ENCODE measurements around the gene CACUL1. TPM values are rescaled to one million over a fixed set of nuclear protein-coding genes. Genes with fewer than 3 reads are reported as not detected.
"Not testable (repeated sequence)": the region's sequence is repeated elsewhere in the genome, so short reads cannot be mapped to it uniquely, and the experiment has no call there.

The CACUL1 gene
- total RNA-seq, 4 donors from 2014 or later: 13.1 to 29.1 (median 23.2) TPM

DNA sequence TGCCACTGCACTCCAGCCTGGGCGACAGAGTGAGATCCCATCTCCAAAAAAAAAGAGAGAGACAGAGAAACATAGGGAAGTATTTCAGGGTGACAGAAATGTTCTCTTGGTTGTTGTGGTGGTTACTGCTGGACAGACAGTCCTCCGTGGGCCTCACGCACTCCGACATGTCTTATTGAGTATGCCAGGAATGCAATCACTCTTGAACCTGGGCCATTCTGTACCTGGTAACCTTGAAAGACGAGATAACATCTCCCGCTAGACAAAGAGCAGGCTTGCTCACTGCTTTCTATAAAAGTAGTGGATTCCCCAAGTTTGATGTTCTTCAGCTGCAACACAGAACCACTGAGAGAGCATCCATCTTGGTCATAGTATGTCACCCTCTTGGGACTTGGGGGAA is 6.7 kb downstream of the CACUL1 start:
- no peaks in the 10 kb centered on the region for H3K36me3 ChIP-seq
- H3K4me3 ChIP-seq: no peak overlapping the region
- no peaks in the 10 kb centered on the region for H3K9me3 ChIP-seq
- H3K27me3 ChIP-seq: no peaks in the 10 kb centered on the region
- 87% methylated on average over 6 of the region's 6 CpGs; no CpG with 5 or more reads in 1 of the 2 donors for WGBS, 2 donors (ENCODE audit: low coverage in 1 of 2)
- H3K27ac ChIP-seq: no peak overlapping the region
- TF ChIP-seq POLR2AphosphoS5 (IDR thresholded peaks at IDR 0.05) (no peak), POLR2A (IDR thresholded peaks at IDR 0.05) (no peak), EP300 (IDR thresholded peaks at IDR 0.05; ENCODE audit: low read depth) (no peak)
- TF ChIP-seq, protein P1, sequence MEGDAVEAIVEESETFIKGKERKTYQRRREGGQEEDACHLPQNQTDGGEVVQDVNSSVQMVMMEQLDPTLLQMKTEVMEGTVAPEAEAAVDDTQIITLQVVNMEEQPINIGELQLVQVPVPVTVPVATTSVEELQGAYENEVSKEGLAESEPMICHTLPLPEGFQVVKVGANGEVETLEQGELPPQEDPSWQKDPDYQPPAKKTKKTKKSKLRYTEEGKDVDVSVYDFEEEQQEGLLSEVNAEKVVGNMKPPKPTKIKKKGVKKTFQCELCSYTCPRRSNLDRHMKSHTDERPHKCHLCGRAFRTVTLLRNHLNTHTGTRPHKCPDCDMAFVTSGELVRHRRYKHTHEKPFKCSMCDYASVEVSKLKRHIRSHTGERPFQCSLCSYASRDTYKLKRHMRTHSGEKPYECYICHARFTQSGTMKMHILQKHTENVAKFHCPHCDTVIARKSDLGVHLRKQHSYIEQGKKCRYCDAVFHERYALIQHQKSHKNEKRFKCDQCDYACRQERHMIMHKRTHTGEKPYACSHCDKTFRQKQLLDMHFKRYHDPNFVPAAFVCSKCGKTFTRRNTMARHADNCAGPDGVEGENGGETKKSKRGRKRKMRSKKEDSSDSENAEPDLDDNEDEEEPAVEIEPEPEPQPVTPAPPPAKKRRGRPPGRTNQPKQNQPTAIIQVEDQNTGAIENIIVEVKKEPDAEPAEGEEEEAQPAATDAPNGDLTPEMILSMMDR (IDR thresholded peaks at IDR 0.05): no peak
- in situ Hi-C loops (cut with MboI; ENCODE audit: low pct_ligation_motif_present in 1 of 4, low pct_unique_long_range_greater_than_20kb in 1 of 4, low sequenced_read_pairs in 3 of 4) (no loop called here), intact Hi-C loops (cut with DNase I; ENCODE audit: low total_unique reads) (no loop called here)
- H3K4me1 ChIP-seq: peaks cover 8 to 31% (median 14%) of the 10 kb centered on the region in 4 donors
- DNase-seq: no peak

DNA sequence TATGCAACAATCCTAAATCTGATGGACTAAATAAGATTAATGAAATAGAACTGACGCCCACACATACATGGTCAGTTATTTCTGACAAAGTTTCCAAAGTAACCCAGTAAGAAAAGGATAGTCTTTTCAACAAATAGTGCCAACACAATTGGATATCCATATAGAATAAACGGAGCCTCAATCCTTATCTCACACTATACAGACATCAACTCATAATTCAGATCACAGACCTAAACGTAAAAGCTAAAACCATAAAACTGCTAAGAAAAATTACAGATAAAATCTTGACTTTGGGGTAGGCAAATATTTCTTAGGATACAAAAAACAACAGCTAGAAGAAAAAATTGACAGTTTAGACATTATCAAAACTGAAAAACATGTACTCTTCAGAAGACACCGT is 8.5 kb downstream of the CACUL1 start:
- Histone ChIP-seq H3K27ac (no peak overlapping the region), H3K4me3 (no peak overlapping the region), H3K36me3 (no peaks in the 10 kb centered on the region), H3K4me1 (peaks cover 10 to 31% (median 21%) of the 10 kb centered on the region in 4 donors), H3K27me3 (no peaks in the 10 kb centered on the region), H3K9me3 (no peaks in the 10 kb centered on the region)
- 70 to 82% methylated on average over 4 of the region's 4 CpGs for WGBS, 2 donors (ENCODE audit: low coverage in 1 of 2)
- DNase-seq: no peak
- in situ Hi-C loops (cut with MboI; ENCODE audit: low pct_ligation_motif_present in 1 of 4, low pct_unique_long_range_greater_than_20kb in 1 of 4, low sequenced_read_pairs in 3 of 4): no loop called here
- TF ChIP-seq, protein P1 (IDR thresholded peaks at IDR 0.05): no peak
- intact Hi-C loops (cut with DNase I; ENCODE audit: low total_unique reads): no loop called here

DNA sequence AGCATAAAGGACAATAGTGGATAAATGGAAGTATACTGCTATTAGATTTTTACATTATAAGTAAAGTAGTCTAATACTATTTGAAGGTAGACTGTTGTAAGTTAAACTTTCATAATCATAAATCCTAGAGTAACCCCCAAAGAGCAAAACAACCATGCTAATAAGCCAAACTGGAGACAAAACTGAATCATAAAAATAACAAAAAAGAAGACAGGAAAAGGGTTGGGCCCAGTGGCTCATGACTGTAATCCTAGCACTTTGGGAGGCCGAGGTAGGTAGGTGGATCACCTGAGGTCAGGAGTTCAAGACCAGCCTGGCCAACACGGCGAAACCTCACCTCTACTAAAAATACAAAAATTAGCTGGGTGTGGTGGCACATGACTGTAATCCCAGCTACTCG is 9.7 kb downstream of the CACUL1 start:
- in situ Hi-C loops (cut with MboI; ENCODE audit: low pct_ligation_motif_present in 1 of 4, low pct_unique_long_range_greater_than_20kb in 1 of 4, low sequenced_read_pairs in 3 of 4): no loop called here

GRCh38 chr10:118744346-118744918 is 10.3 kb downstream of the CACUL1 start:
- intact Hi-C loops (cut with DNase I; ENCODE audit: low total_unique reads); DNase-seq; in situ Hi-C loops (cut with MboI; ENCODE audit: low pct_ligation_motif_present in 1 of 4, low pct_unique_long_range_greater_than_20kb in 1 of 4, low sequenced_read_pairs in 3 of 4); H3K9me3 ChIP-seq; H3K36me3 ChIP-seq; H3K27me3 ChIP-seq; H3K4me3 ChIP-seq; H3K27ac ChIP-seq: not testable (repeated sequence)
- H3K4me1 ChIP-seq: peaks cover 14 to 46% (median 34%) of the 10 kb centered on the region in 4 donors
- peak in 1 of 3 donors; percentile 9 for TF ChIP-seq POLR2AphosphoS5 (IDR thresholded peaks at IDR 0.05)
- WGBS, 2 donors (ENCODE audit: low coverage in 1 of 2): 88 to 90% methylated on average over 4 to 9 of the region's 9 CpGs

More for the DNA sequence above, 9.7 kb downstream of the CACUL1 start:
- H3K9me3 ChIP-seq: no peaks in the 10 kb centered on the region
- H3K27me3 ChIP-seq: no peaks in the 10 kb centered on the region
- peaks cover 10 to 40% (median 28%) of the 10 kb centered on the region in 4 donors for H3K4me1 ChIP-seq
- no peak overlapping the region for H3K4me3 ChIP-seq
- DNase-seq: no peak
- WGBS, 2 donors (ENCODE audit: low coverage in 1 of 2): 91% methylated on average over 4 of the region's 4 CpGs; no CpG with 5 or more reads in 1 of the 2 donors
- intact Hi-C loops (cut with DNase I; ENCODE audit: low total_unique reads): no loop called here
- TF ChIP-seq POLR2AphosphoS5 (IDR thresholded peaks at IDR 0.05) (no peak), EP300 (IDR thresholded peaks at IDR 0.05; ENCODE audit: low read depth) (no peak), POLR2A (IDR thresholded peaks at IDR 0.05) (no peak)
- TF ChIP-seq, protein P1 (IDR thresholded peaks at IDR 0.05): no peak
- no peaks in the 10 kb centered on the region for H3K36me3 ChIP-seq
- no peak overlapping the region for H3K27ac ChIP-seq

- Histone ChIP-seq H3K27me3 (no peaks in the 10 kb centered on the region), H3K36me3 (no peaks in the 10 kb centered on the region), H3K4me3 (no peak overlapping the region), H3K4me1 (peaks cover 24 to 63% (median 48%) of the 10 kb centered on the region in 4 donors), H3K9me3 (no peaks in the 10 kb centered on the region), H3K27ac (peak overlapping the region in 3 of 4 donors; percentile 1 to 60 (median 30))
- in situ Hi-C loops (cut with MboI; ENCODE audit: low pct_ligation_motif_present in 1 of 4, low pct_unique_long_range_greater_than_20kb in 1 of 4, low sequenced_read_pairs in 3 of 4) (no loop called here), intact Hi-C loops (cut with DNase I; ENCODE audit: low total_unique reads) (no loop called here)
- WGBS, 2 donors (ENCODE audit: low coverage in 1 of 2): 64 to 66% methylated on average over 1 of the region's 1 CpG
- DNase-seq: no peak
- no peak for TF ChIP-seq EP300 (IDR thresholded peaks at IDR 0.05; ENCODE audit: low read depth)
- no peak for TF ChIP-seq POLR2A (IDR thresholded peaks at IDR 0.05)
- TF ChIP-seq POLR2AphosphoS5 (IDR thresholded peaks at IDR 0.05): no peak
- TF ChIP-seq, protein P1 (IDR thresholded peaks at IDR 0.05): no peak
Observed at GRCh38 chr10:118742782-118743181, 12.0 kb downstream of the CACUL1 start.

Measured in transverse colon (tissue), 4 donors.